H54 (cell line): ENCODE data around the gene TBL1X.

Experiments
- DNase-seq: peaks from one replicate; pipeline ENCODE4 v3.0.0; 2011; ENCODE audit warnings: low spot score, mixed read lengths; ENCODE audit not compliant: insufficient read length
- FAIRE-seq: peaks from 3 replicates; lab custom pipeline; 2011; peaks lifted over from hg19 to GRCh38; lab: Jason Lieb, UNC
- POLR2A ChIP-seq: IDR thresholded peaks from 2 replicates; pipeline ENCODE4 v1.6.1; 2011; ENCODE audit warnings: low read depth, mild to moderate bottlenecking, low read length

The TBL1X gene

DNA sequence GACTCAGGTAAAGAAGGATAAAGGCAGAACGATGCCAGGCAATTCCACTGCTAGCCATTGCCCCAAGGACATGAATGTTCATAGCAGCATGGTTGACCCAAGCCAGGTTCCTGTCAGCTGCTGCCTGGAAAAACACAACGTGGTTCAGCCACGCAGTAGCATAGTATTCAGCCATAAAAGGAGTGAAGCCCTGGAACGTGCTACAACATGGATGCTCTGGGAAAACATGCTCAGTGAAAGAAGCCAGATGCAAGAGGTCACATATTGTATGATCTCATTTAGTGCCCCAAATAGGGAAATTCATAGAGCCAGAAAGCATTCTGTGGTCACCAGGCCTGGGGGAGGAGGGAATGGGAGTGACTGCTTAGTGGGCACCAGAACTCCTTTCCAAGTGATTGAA is 170.9 kb downstream of the TBL1X start:
- DNase-seq (no peak), FAIRE-seq (no peak)
- no peak for TF ChIP-seq POLR2A

- TF ChIP-seq POLR2A: no peak
- FAIRE-seq (no peak), DNase-seq (no peak)
Measured at GRCh38 chrX:9638871-9639270, 174.0 kb downstream of the TBL1X start.

- TF ChIP-seq POLR2A: no peak
- DNase-seq (no peak), FAIRE-seq (no peak)
Measured at GRCh38 chrX:9642270-9642995, 177.6 kb downstream of the TBL1X start.

GRCh38 chrX:9643807-9644206 is 178.9 kb downstream of the TBL1X start:
- DNase-seq (no peak), FAIRE-seq (no peak)
- TF ChIP-seq POLR2A: no peak

- DNase-seq (no peak), FAIRE-seq (no peak)
- TF ChIP-seq POLR2A: no peak
Measured at GRCh38 chrX:9644335-9644734, 179.5 kb downstream of the TBL1X start.

GRCh38 chrX:9646471-9647224 is 181.8 kb downstream of the TBL1X start:
- no peak for FAIRE-seq
- no peak for TF ChIP-seq POLR2A

GRCh38 chrX:9647431-9647830 is 182.6 kb downstream of the TBL1X start:
- DNase-seq (no peak), FAIRE-seq (no peak)
- no peak for TF ChIP-seq POLR2A

More at GRCh38 chrX:9646471-9647224, 181.8 kb downstream of the TBL1X start:
- no peak for DNase-seq

DNA sequence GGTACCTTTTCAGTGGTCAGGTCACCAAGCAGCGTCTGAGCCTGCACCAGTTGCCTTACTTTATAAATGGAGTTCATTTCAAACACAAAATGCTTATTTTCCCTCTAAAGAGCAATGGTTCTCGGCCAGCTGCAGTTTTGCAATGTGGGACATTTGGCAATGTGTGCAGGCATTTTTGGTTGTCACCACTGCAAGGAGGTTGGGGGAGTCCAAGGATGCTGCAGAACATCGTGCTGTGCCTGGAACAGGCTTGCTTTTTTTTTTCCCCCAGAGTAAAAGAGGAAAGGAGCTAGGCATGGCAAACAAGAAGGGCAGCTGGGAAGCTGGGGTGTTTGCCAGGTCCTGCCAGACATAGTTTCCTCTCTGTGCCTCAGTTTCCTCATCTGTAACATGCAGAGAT is 185.2 kb downstream of the TBL1X start:
- no peak for TF ChIP-seq POLR2A
- DNase-seq (no peak), FAIRE-seq (no peak)

GRCh38 chrX:9651737-9652136 is 186.9 kb downstream of the TBL1X start:
- no peak for FAIRE-seq
- no peak for TF ChIP-seq POLR2A
- DNase-seq: no peak

GRCh38 chrX:9654929-9655328 is 190.1 kb downstream of the TBL1X start:
- DNase-seq (no peak), FAIRE-seq (no peak)
- no peak for TF ChIP-seq POLR2A

- DNase-seq: no peak
- no peak for TF ChIP-seq POLR2A
- no peak for FAIRE-seq
Measured at GRCh38 chrX:9656277-9656676, 191.4 kb downstream of the TBL1X start.

GRCh38 chrX:9656871-9657270 is 192.0 kb downstream of the TBL1X start:
- FAIRE-seq (no peak), DNase-seq (no peak)
- no peak for TF ChIP-seq POLR2A

- no peak for TF ChIP-seq POLR2A
- DNase-seq (no peak), FAIRE-seq (no peak)
Measured at GRCh38 chrX:9657590-9658256, 192.9 kb downstream of the TBL1X start.

DNA sequence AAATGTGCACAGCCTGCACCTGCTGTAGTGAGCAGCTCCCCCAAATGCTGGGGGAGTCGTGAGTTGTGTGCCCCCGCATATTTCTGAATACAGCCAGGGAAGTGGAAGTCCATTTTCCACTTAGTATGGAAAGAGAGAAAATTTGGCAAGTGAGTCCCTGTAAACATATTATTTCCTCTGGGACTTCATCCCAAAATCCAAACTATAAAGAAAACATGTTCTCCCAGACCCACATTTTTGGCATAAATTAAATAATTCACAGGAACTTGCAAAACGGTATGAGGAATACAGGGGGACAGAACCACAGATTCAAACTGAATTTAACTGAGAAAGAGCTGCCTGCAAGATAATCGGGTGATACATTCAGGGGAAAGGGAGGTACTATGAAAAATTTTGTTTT is 193.6 kb downstream of the TBL1X start:
- DNase-seq (no peak), FAIRE-seq (no peak)
- TF ChIP-seq POLR2A: no peak
